GM12878 (cell line): ENCODE data around the gene GCDH. TPM values are rescaled to one million over a fixed set of nuclear protein-coding genes. Genes with fewer than 3 reads are reported as not detected.

Source experiments
- ATAC-seq: fragments of 200-7000 bp; cut with Tn5 transposase; 3 replicates; pipeline ENCODE4 v1.9.1; 2020; ENCODE audit warnings: mild to moderate bottlenecking, moderate library complexity
- BruUV-seq: library from RNA; stranded (reverse); fragments of 400-500 nt; replicated peaks from 2 replicates; lab custom pipeline; 2021; lab: Mats Ljungman, UMichigan
- CTCF ChIA-PET: fragments of 300-600 bp; sonication (Branson Sonifier 250); formaldehyde crosslinking; extraction: SDS; loops from one replicate; lab custom pipeline; 2021; ENCODE audit warnings: inconsistent platforms; lab: Yijun Ruan, JAX
- POLR2A ChIA-PET: fragments of 350-600 bp; formaldehyde crosslinking; extraction: SDS; loops from one replicate; lab custom pipeline; 2021; ENCODE audit warnings: inconsistent platforms; lab: Charles Lee
- RAD21 ChIA-PET: fragments of 300-600 bp; sonication (Branson Sonifier 250); formaldehyde crosslinking; loops from one replicate; lab custom pipeline; 2023; ENCODE audit warnings: antibody characterized with exemption; ENCODE audit not compliant: unreplicated experiment; lab: Charles Lee
- SMC1A ChIA-PET: fragments of 300-600 bp; sonication (Branson Sonifier 250); formaldehyde crosslinking; loops from one replicate; lab custom pipeline; 2023; ENCODE audit not compliant: unreplicated experiment, uncharacterized antibody; lab: Charles Lee
- DNase-seq: peaks from one replicate; pipeline ENCODE4 v3.0.0-alpha.2; 2011; ENCODE audit warnings: low read depth, low spot score
- FAIRE-seq: peaks from 3 replicates; lab custom pipeline; 2011; peaks lifted over from hg19 to GRCh38; lab: Jason Lieb, UNC
- H2AFZ ChIP-seq: 2 replicates; pipeline ENCODE4 v1.6.0; 2011; ENCODE audit warnings: low read depth, low read length, control low read depth; ENCODE audit not compliant: control insufficient read depth
- H3K27ac ChIP-seq: 2 replicates; pipeline ENCODE4 v1.5.1; 2011; ENCODE audit warnings: control low read depth; ENCODE audit not compliant: control insufficient read depth, insufficient read depth
- H3K27me3 ChIP-seq, 2 experiments: replicated peaks in 1 of 2; 2 replicates each; pipeline versions ENCODE4 v1.6.0 to v1.6.1; 2011; ENCODE audit warnings: low read length in 1 of 2; ENCODE audit not compliant: control insufficient read depth in 2 of 2, insufficient read depth in 2 of 2
- H3K36me3 ChIP-seq, 2 experiments: 2 replicates each; pipeline ENCODE4 v1.5.1; 2011; ENCODE audit warnings: low read length in 1 of 2; ENCODE audit not compliant: control insufficient read depth in 2 of 2, insufficient read depth in 2 of 2
- H3K4me1 ChIP-seq: 2 replicates; pipeline ENCODE4 v1.6.1; 2011; ENCODE audit warnings: mild to moderate bottlenecking, low read length, moderate library complexity, mixed read lengths; ENCODE audit not compliant: control insufficient read depth, insufficient read depth
- H3K4me2 ChIP-seq: 2 replicates; pipeline ENCODE4 v1.6.0; 2011; ENCODE audit warnings: control low read depth; ENCODE audit not compliant: control insufficient read depth, insufficient read depth
- H3K4me3 ChIP-seq: fragments of 200-600 bp; sonication (generic); 2 replicates; pipeline ENCODE4 v1.5.1; 2016
- H3K79me2 ChIP-seq: 2 replicates; pipeline ENCODE4 v1.6.0; 2011; ENCODE audit warnings: low read length; ENCODE audit not compliant: control insufficient read depth, insufficient read depth
- H3K9ac ChIP-seq: 2 replicates; pipeline ENCODE4 v1.8.0; 2011; ENCODE audit warnings: low read length, control low read depth, mixed read lengths; ENCODE audit not compliant: control insufficient read depth, insufficient read depth
- H3K9me3 ChIP-seq: replicated peaks from 3 replicates; pipeline ENCODE4 v1.5.1; 2011; ENCODE audit warnings: mild to moderate bottlenecking, low read length; ENCODE audit not compliant: control insufficient read depth, insufficient read depth
- H4K20me1 ChIP-seq: 2 replicates; pipeline ENCODE4 v1.6.0; 2011; ENCODE audit not compliant: control insufficient read depth, insufficient read depth
- GATAD2B ChIP-seq: fragments of 450-650 bp; conservative IDR thresholded peaks from 2 replicates; pipeline ENCODE4 v1.6.1; 2017; ENCODE audit warnings: low read depth, mild to moderate bottlenecking, moderate library complexity
- HDAC6 ChIP-seq: fragments of 200-600 bp; sonication (generic); IDR thresholded peaks from one replicate; pipeline ENCODE4 v1.8.0; 2017; ENCODE audit warnings: antibody characterized with exemption; ENCODE audit not compliant: unreplicated experiment
- POLR2AphosphoS2 ChIP-seq: IDR thresholded peaks from 2 replicates; pipeline ENCODE4 v1.6.1; 2011; ENCODE audit warnings: low read depth, mild to moderate bottlenecking, low read length, improper control_type of control experiment, moderate library complexity
- WGBS: methylation state at CpG from one replicate; pipeline ENCODE4 v1.1.6; 2016; ENCODE audit warnings: low lambda C conversion rate; ENCODE audit not compliant: insufficient replicate concordance, insufficient coverage; ENCODE audit errors: missing lambda C conversion rate; 5-methylcytosine and 5-hydroxymethylcytosine counted together
- in situ Hi-C: fragments of 300-500 bp; cut with MboI; formaldehyde crosslinking; loops from 9 replicates; pipeline ENCODE4 v1.14.3; 2018; ENCODE audit warnings: mixed read lengths
- intact Hi-C: fragments of 100-400 bp; cut with micrococcal nuclease; formaldehyde crosslinking; loops from one replicate; pipeline ENCODE4 v1.14.2; 2022; ENCODE audit not compliant: unreplicated experiment
- polyA plus RNA-seq, 11 experiments: library from polyadenylated mRNA; depleted of rRNA in 4 of 11; unstranded in 6 of 11; stranded (reverse) in 5 of 11; fragments of >200 nt; fragmentation: Nextera tagmentation in 4 of 11; fragmentation: Illumina TruSeq in 1 of 11; extraction: Ambion mirVana in 4 of 11; extraction: Trizol in 1 of 11; gene quantifications; 1 replicate in 1 of 11; 2 replicates in 10 of 11; pipeline versions ENCODE4 v1.2.1 to v1.2.3, GENCODE V29; 2011 to 2016; ENCODE audit warnings: inconsistent platforms in 2 of 11, missing spikeins in 2 of 11, low read depth in 1 of 11
- total RNA-seq, 4 experiments: library from RNA; depleted of rRNA in 3 of 4; stranded (reverse); fragments of >200 nt in 3 of 4; fragmentation: Illumina TruSeq in 1 of 4; extraction: Trizol in 1 of 4; gene quantifications; 2 replicates each; pipeline versions ENCODE4 v1.2.1 to v1.2.3, GENCODE V29; 2013 to 2021
- TF ChIP-seq, protein P1 (sequence below): fragments of 450-650 bp; IDR thresholded peaks from 2 replicates; pipeline ENCODE4 v1.6.1; 2018; ENCODE audit warnings: mild to moderate bottlenecking, low read depth, moderate library complexity; ENCODE audit not compliant: partially characterized antibody

Gene GCDH
- total and polyA plus RNA-seq, 10 of the 15 experiments (the other 5 are each of a cell fraction or from before 2014, with no cell fraction given): 4.2 to 69.4 (median 39.7) TPM

DNA sequence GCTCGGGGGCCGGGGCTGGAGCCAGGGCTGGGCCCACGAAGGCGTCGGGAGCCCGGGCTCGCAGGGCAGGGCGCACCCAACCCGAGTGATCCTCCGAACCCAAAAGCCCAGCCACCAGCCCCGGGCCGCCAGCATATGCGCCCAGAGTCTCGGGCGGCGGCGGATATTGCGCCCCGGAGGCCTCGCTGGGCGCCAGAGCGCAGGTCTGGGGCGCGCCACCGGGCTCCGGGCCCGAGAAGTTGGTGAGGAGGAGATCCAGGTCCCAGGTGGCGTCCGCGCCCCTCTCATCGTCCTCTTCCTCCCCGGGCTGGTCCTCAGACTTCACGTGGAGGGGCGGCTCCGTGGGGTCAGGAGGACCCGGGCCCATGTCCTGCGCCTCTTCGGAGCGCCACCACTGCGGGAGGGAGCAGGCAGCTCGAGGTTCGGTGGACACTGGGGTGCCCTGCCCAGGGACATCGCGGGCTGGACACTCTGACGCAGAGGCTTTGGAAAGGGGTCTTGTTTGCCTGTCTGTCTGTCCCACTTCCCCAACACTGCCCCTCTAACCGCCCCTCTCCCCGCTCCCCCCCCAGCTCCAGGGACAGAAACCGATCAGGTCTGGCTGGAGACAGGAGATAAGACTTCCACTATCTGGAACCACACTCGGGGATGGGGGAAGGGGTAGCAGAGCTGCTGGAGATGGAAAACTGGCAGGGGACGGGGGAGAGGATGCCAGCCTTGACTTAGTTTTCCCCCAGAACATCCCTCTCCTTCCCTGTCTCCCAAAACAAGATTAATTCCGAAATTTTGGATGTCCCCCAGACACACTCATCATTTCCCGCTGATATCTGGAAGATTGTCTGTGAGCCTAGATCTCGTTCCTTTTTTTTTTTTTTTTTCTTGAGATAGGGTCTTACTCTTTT, 5.0 kb upstream of the GCDH start:
- Histone ChIP-seq H3K9ac (no peak overlapping the region), H3K27me3 (no peaks in the 10 kb centered on the region; a peak in 1 of 4 replicates)
- peak; percentile 12; the same call in 2 of the 3 replicates for ATAC-seq

DNA sequence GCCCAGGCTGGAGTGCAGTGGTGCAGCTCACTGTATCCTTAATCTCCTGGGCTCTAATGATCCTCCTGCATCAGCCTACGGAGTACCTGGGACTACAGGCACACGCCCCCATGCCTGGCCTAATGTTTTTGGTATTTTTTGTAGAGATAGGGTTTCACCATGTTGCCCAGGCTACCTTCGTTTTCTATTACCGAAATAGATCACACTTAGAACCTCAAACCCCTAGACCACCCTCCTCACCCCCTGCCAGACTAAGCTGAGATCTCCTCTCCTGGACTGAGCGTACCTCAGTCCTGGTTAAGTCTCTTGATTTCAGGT, 4.3 kb upstream of the GCDH start:
- 48% methylated on average over 5 of the region's 5 CpGs for WGBS
- FAIRE-seq (no peak), ATAC-seq (no peak), DNase-seq (no peak)
- no peaks in the 10 kb centered on the region for H4K20me1 ChIP-seq
- ChIA-PET POLR2A (no interaction called here), SMC1A (interaction anchor here (1.5 to 3.2 kb wide), 2 partner anchors 14 to 79 kb away, joined by 4 to 29 read pairs; no protein-coding TSS in a partner anchor), CTCF (interaction anchor here (13.2 kb wide), 1 partner anchor 77 kb away, joined by 182 read pairs; no protein-coding TSS in a partner anchor)
- peaks cover 14% of the 10 kb centered on the region for H3K4me1 ChIP-seq
- H3K9me3 ChIP-seq: peaks cover 7% of the 10 kb centered on the region
- no peaks in the 10 kb centered on the region for H3K36me3 ChIP-seq
- H2AFZ ChIP-seq: no peak overlapping the region
- H3K27ac ChIP-seq: no peak overlapping the region
- H3K79me2 ChIP-seq: peaks cover 6% of the 10 kb centered on the region
- H3K4me3 ChIP-seq: no peak overlapping the region
- no peaks in the 10 kb centered on the region; a peak in 1 of 4 replicates for H3K27me3 ChIP-seq
- in situ Hi-C loops: loop anchor here (10.0 kb wide), 1 partner anchor 208 kb away; no protein-coding TSS in a partner anchor
- BruUV-seq: no TSS peak
- H3K4me2 ChIP-seq: no peak overlapping the region
- TF ChIP-seq GATAD2B: no peak
- TF ChIP-seq, protein P1, sequence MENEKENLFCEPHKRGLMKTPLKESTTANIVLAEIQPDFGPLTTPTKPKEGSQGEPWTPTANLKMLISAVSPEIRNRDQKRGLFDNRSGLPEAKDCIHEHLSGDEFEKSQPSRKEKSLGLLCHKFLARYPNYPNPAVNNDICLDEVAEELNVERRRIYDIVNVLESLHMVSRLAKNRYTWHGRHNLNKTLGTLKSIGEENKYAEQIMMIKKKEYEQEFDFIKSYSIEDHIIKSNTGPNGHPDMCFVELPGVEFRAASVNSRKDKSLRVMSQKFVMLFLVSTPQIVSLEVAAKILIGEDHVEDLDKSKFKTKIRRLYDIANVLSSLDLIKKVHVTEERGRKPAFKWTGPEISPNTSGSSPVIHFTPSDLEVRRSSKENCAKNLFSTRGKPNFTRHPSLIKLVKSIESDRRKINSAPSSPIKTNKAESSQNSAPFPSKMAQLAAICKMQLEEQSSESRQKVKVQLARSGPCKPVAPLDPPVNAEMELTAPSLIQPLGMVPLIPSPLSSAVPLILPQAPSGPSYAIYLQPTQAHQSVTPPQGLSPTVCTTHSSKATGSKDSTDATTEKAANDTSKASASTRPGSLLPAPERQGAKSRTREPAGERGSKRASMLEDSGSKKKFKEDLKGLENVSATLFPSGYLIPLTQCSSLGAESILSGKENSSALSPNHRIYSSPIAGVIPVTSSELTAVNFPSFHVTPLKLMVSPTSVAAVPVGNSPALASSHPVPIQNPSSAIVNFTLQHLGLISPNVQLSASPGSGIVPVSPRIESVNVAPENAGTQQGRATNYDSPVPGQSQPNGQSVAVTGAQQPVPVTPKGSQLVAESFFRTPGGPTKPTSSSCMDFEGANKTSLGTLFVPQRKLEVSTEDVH: no peak
- TF ChIP-seq, all 136 proteins: peak for 0
- intact Hi-C loops: no loop called here
- RAD21 ChIA-PET: interaction anchor here (0.7 kb wide), 1 partner anchor 208 kb away, joined by 4 read pairs; no protein-coding TSS in a partner anchor
- H3K9ac ChIP-seq: no peak overlapping the region

More for the DNA sequence above, 5.0 kb upstream of the GCDH start:
- Histone ChIP-seq H3K4me2 (peak overlapping the region; percentile 75; the same call in 1 of the 2 replicates), H3K4me1 (peaks cover 12% of the 10 kb centered on the region), H3K27ac (no peak overlapping the region), H2AFZ (no peak overlapping the region; the same call in 1 of the 2 replicates), H3K9me3 (peaks cover 7% of the 10 kb centered on the region), H3K36me3 (no peaks in the 10 kb centered on the region), H4K20me1 (no peaks in the 10 kb centered on the region), H3K79me2 (peaks cover 2% of the 10 kb centered on the region), H3K4me3 (peak overlapping the region; percentile 69; the same call in 1 of the 2 replicates)
- in situ Hi-C loops (loop anchor here (10.0 kb wide), 1 partner anchor 209 kb away; no protein-coding TSS in a partner anchor), intact Hi-C loops (loop anchor here (1.0 kb wide), 2 partner anchors 52 to 79 kb away; partner anchors contain the start of gene CALR)
- ChIA-PET CTCF (interaction anchor here (0.9 to 13.2 kb wide), 12 partner anchors 12 to 175 kb away, joined by 3 to 182 read pairs (median 4); partner anchors contain the start of gene FARSA), SMC1A (interaction anchor here (1.2 to 3.2 kb wide), 4 partner anchors 47 to 79 kb away, joined by 4 to 29 read pairs (median 5); partner anchors contain the start of gene FARSA), POLR2A (interaction anchor here (1.2 to 2.1 kb wide), 3 partner anchors 13 to 79 kb away, joined by 4 to 11 read pairs (median 4); no protein-coding TSS in a partner anchor), RAD21 (interaction anchor here (0.7 to 1.9 kb wide), 10 partner anchors 13 to 208 kb away, joined by 3 to 31 read pairs (median 4); partner anchors contain the start of gene FARSA)
- no peak for DNase-seq
- no peak for TF ChIP-seq POLR2AphosphoS2
- peak; percentile 3 for TF ChIP-seq HDAC6
- no TSS peak for BruUV-seq
- FAIRE-seq: no peak
- 16% methylated on average over 50 of the region's 53 CpGs for WGBS
